ENCODE measurements around the gene RFX7.

RFX7 gene

GRCh38 chr15:56247266-56247665 is 3.6 kb upstream of the RFX7 start:
- H3K27ac ChIP-seq (ENCODE audit: low read depth, low read length, poor library complexity, severe bottlenecking) = no peak overlapping the region
- no peaks in the 10 kb centered on the region; the same call in 1 of the 2 replicates for H3F3A ChIP-seq (ENCODE audit: insufficient read depth, low read length)
- TF ChIP-seq CTCF (IDR thresholded peaks at IDR 0.05; ENCODE audit: low read length) = no peak
- no peaks in the 10 kb centered on the region for H4K20me1 ChIP-seq (ENCODE audit: insufficient read depth, low read length)
- H3K79me2 ChIP-seq (ENCODE audit: insufficient read depth, low read length) = peaks cover 12% of the 10 kb centered on the region
- H2AFZ ChIP-seq (ENCODE audit: low read length) = no peak overlapping the region
- H3K36me3 ChIP-seq (ENCODE audit: insufficient read depth, low read length) = no peaks in the 10 kb centered on the region
- H3K9me3 ChIP-seq (ENCODE audit: low read length) = no peaks in the 10 kb centered on the region
- H3K4me2 ChIP-seq (ENCODE audit: low read length) = no peak overlapping the region
- H3K27me3 ChIP-seq (ENCODE audit: insufficient read depth, low read length) = no peaks in the 10 kb centered on the region
- no peak overlapping the region for H3K4me3 ChIP-seq (ENCODE audit: low read depth, low read length, poor library complexity, severe bottlenecking)
- H3K4me1 ChIP-seq (ENCODE audit: insufficient read depth, low read length, severe bottlenecking) = peaks cover 18% of the 10 kb centered on the region
- H3K9ac ChIP-seq (ENCODE audit: low read length) = no peak overlapping the region
- H3K9me2 ChIP-seq (ENCODE audit: low read depth, low read length) = no peaks in the 10 kb centered on the region

- Histone ChIP-seq H3K36me3 (ENCODE audit: insufficient read depth, low read length) (no peaks in the 10 kb centered on the region), H3K9me2 (ENCODE audit: low read depth, low read length) (no peaks in the 10 kb centered on the region), H3K27ac (ENCODE audit: low read depth, low read length, poor library complexity, severe bottlenecking) (peak overlapping the region; percentile 89), H3K27me3 (ENCODE audit: insufficient read depth, low read length) (no peaks in the 10 kb centered on the region), H3K4me2 (ENCODE audit: low read length) (peak overlapping the region; percentile 86), H2AFZ (ENCODE audit: low read length) (0 out of 2 replicates have a peak overlapping the region, but pooled peaks have one; percentile 14), H4K20me1 (ENCODE audit: insufficient read depth, low read length) (no peaks in the 10 kb centered on the region), H3K9me3 (ENCODE audit: low read length) (no peaks in the 10 kb centered on the region), H3K4me3 (ENCODE audit: low read depth, low read length, poor library complexity, severe bottlenecking) (peak overlapping the region; percentile 84), H3K79me2 (ENCODE audit: insufficient read depth, low read length) (peaks cover 23% of the 10 kb centered on the region), H3K9ac (ENCODE audit: low read length) (peak overlapping the region; percentile 97), H3K4me1 (ENCODE audit: insufficient read depth, low read length, severe bottlenecking) (peaks cover 25% of the 10 kb centered on the region), H3F3A (ENCODE audit: insufficient read depth, low read length) (no peaks in the 10 kb centered on the region; the same call in 1 of the 2 replicates)
- TF ChIP-seq CTCF (IDR thresholded peaks at IDR 0.05; ENCODE audit: low read length) = peak; percentile 100
- TF ChIP-seq EZH2 (IDR thresholded peaks at IDR 0.05; ENCODE audit: borderline replicate concordance, low read length) = no peak
Observed at GRCh38 chr15:56245871-56246814, 2.5 kb upstream of the RFX7 start.

- Histone ChIP-seq H3K9me3 (ENCODE audit: low read length) (no peaks in the 10 kb centered on the region), H3K27me3 (ENCODE audit: insufficient read depth, low read length) (no peaks in the 10 kb centered on the region), H3K9ac (ENCODE audit: low read length) (peak overlapping the region; percentile 97), H2AFZ (ENCODE audit: low read length) (no peak overlapping the region), H3K27ac (ENCODE audit: low read depth, low read length, poor library complexity, severe bottlenecking) (peak overlapping the region; percentile 89), H3K4me1 (ENCODE audit: insufficient read depth, low read length, severe bottlenecking) (peaks cover 32% of the 10 kb centered on the region), H3K36me3 (ENCODE audit: insufficient read depth, low read length) (no peaks in the 10 kb centered on the region), H4K20me1 (ENCODE audit: insufficient read depth, low read length) (no peaks in the 10 kb centered on the region), H3K4me2 (ENCODE audit: low read length) (peak overlapping the region; percentile 86), H3K9me2 (ENCODE audit: low read depth, low read length) (no peaks in the 10 kb centered on the region), H3F3A (ENCODE audit: insufficient read depth, low read length) (no peaks in the 10 kb centered on the region; the same call in 1 of the 2 replicates), H3K4me3 (ENCODE audit: low read depth, low read length, poor library complexity, severe bottlenecking) (peak overlapping the region; percentile 84), H3K79me2 (ENCODE audit: insufficient read depth, low read length) (peaks cover 35% of the 10 kb centered on the region)
- TF ChIP-seq CTCF (IDR thresholded peaks at IDR 0.05; ENCODE audit: low read length) = no peak
- TF ChIP-seq EZH2 (IDR thresholded peaks at IDR 0.05; ENCODE audit: borderline replicate concordance, low read length) = no peak
Observed at GRCh38 chr15:56244811-56245576, 1.3 kb upstream of the RFX7 start.
